Peyer's patch (tissue), 4 donors: Measurements from ENCODE around the gene STAG1.

Source experiments
- CTCF ChIP-seq, 6 experiments: fragments of 450-650 bp in 4 of 6; fragments of 200-600 bp in 2 of 6; sonication (generic) in 1 of 6; IDR thresholded peaks; one replicate each; pipeline ENCODE4 v1.5.1; 2017 to 2019; ENCODE audit warnings: antibody characterized with exemption in 6 of 6, mild to moderate bottlenecking in 3 of 6, moderate library complexity in 1 of 6
- POLR2A ChIP-seq, 2 donors: fragments of 450-650 bp; IDR thresholded peaks; one replicate each; pipeline ENCODE4 v1.5.1; 2017; ENCODE audit warnings: antibody characterized with exemption in 2 of 2, mild to moderate bottlenecking in 2 of 2, moderate library complexity in 2 of 2

- TF ChIP-seq CTCF (IDR thresholded peaks at IDR 0.05) (no peak), POLR2A (IDR thresholded peaks at IDR 0.05) (no peak)
Measured at GRCh38 chr3:136711277-136711676, 40.9 kb downstream of the STAG1 start.
